DND-41 (cell line): Measurements from ENCODE around the gene POR.

Experiments
- ATAC-seq: fragments of 200-7000 bp; cut with Tn5 transposase; 3 replicates; pipeline ENCODE4 v1.9.1; 2021; ENCODE audit warnings: low read depth; ENCODE audit not compliant: insufficient read depth
- DNase-seq: peaks from one replicate; pipeline ENCODE4 v3.0.0-alpha.2; 2020
- H2AFZ ChIP-seq: 2 replicates; pipeline ENCODE4 v1.6.0; 2012; ENCODE audit warnings: low read depth, low read length
- H3K27ac ChIP-seq: 2 replicates; pipeline ENCODE4 v1.5.1; 2012; ENCODE audit warnings: low read length, inconsistent platforms
- H3K27me3 ChIP-seq: fragments of 200-600 bp; sonication (generic); 2 replicates; pipeline ENCODE4 v1.6.0; 2012; ENCODE audit warnings: low read length, mild to moderate bottlenecking, inconsistent platforms; ENCODE audit not compliant: insufficient read depth, poor library complexity
- H3K36me3 ChIP-seq: 2 replicates; pipeline ENCODE4 v1.5.1; 2012; ENCODE audit warnings: low read length, inconsistent platforms; ENCODE audit not compliant: insufficient read depth
- H3K4me1 ChIP-seq: 2 replicates; pipeline ENCODE4 v1.5.1; 2012; ENCODE audit warnings: mild to moderate bottlenecking, low read length; ENCODE audit not compliant: insufficient read depth
- H3K4me2 ChIP-seq: 2 replicates; pipeline ENCODE4 v1.6.0; 2012; ENCODE audit warnings: mild to moderate bottlenecking, moderate library complexity, low read length, inconsistent platforms; ENCODE audit not compliant: insufficient read depth
- H3K4me3 ChIP-seq, 2 experiments: fragments of 200-600 bp in 1 of 2; shearing (Covaris generic) in 1 of 2; 2 replicates each; pipeline ENCODE4 v1.5.1; 2012 to 2016; ENCODE audit warnings: inconsistent platforms in 2 of 2, low read length in 2 of 2, mild to moderate bottlenecking in 2 of 2, low read depth in 1 of 2, moderate library complexity in 1 of 2
- H3K79me2 ChIP-seq: 2 replicates; pipeline ENCODE4 v1.6.0; 2012; ENCODE audit warnings: low read length, inconsistent platforms; ENCODE audit not compliant: insufficient read depth
- H3K9ac ChIP-seq: 2 replicates; pipeline ENCODE4 v1.6.0; 2012; ENCODE audit warnings: low read depth, mild to moderate bottlenecking, inconsistent platforms, low read length, moderate library complexity
- H3K9me3 ChIP-seq: 2 replicates; pipeline ENCODE4 v1.5.1; 2012; ENCODE audit warnings: low read length, moderate library complexity, mild to moderate bottlenecking, inconsistent platforms; ENCODE audit not compliant: insufficient read depth, severe bottlenecking
- H4K20me1 ChIP-seq: 2 replicates; pipeline ENCODE4 v1.6.0; 2012; ENCODE audit warnings: low read length; ENCODE audit not compliant: insufficient read depth
- EZH2 ChIP-seq: IDR thresholded peaks from 3 replicates; pipeline ENCODE4 v1.6.1; 2012; ENCODE audit warnings: borderline replicate concordance, low read depth, mild to moderate bottlenecking, moderate library complexity, low read length, inconsistent platforms; ENCODE audit not compliant: severe bottlenecking
- TF ChIP-seq, protein P1 (sequence below): IDR thresholded peaks from 2 replicates; pipeline ENCODE4 v1.5.1; 2012; ENCODE audit warnings: borderline replicate concordance, low read length, moderate library complexity, mild to moderate bottlenecking; ENCODE audit not compliant: poor library complexity, severe bottlenecking; ENCODE audit errors: extremely low read depth

The POR gene

DNA sequence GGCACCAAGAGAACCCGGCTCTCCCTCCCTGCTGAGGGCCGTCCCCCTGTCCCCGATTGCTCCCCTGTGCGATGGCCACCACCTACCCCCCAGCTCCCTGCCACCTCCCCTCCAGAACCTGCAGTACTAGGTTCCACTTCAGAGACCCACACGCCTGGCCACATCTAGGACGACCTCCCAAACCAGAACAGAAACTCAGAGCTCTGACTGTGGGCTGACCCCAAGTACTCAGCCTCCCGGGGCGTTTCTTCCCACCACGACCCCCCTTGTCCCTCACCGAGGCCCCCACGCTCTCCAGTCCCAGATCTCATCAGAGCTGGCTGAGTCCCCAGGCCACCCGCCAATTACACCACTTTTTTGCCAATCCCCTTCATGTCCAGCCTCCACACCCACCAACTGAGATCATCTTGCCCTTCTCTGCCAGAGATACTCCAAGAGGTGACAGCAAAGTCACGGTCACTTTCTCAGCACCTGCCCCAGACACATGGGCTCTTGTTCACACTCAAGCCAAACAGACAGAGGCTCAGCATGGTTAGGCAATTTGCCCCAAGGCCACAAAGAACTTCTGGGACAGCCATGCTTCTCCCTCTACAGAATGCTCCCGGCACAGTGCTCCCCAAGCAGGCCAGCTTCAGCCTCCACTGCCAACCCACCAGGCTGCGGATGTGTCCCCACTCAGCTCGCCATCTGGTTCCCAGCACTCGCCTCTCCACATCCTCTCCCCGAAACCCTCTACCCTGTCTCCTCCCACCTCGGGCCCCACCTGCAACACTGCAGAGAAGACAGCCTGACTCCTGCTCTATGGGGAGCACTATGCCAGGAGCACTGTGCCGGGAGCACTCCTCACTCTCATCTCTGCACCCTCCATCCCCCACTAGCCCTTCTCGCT is 74.8 kb downstream of the POR start:
- Histone ChIP-seq H3K4me1 (peaks cover 14% of the 10 kb centered on the region), H3K4me3 (no peak overlapping the region), H2AFZ (no peak overlapping the region), H3K4me2 (no peak overlapping the region), H3K36me3 (peaks cover 25% of the 10 kb centered on the region), H3K9me3 (no peaks in the 10 kb centered on the region), H3K27me3 (no peaks in the 10 kb centered on the region), H3K9ac (no peak overlapping the region), H3K79me2 (no peaks in the 10 kb centered on the region), H3K27ac (no peak overlapping the region), H4K20me1 (no peaks in the 10 kb centered on the region; the same call in 1 of the 2 replicates)
- TF ChIP-seq EZH2 = no peak
- TF ChIP-seq, protein P1, sequence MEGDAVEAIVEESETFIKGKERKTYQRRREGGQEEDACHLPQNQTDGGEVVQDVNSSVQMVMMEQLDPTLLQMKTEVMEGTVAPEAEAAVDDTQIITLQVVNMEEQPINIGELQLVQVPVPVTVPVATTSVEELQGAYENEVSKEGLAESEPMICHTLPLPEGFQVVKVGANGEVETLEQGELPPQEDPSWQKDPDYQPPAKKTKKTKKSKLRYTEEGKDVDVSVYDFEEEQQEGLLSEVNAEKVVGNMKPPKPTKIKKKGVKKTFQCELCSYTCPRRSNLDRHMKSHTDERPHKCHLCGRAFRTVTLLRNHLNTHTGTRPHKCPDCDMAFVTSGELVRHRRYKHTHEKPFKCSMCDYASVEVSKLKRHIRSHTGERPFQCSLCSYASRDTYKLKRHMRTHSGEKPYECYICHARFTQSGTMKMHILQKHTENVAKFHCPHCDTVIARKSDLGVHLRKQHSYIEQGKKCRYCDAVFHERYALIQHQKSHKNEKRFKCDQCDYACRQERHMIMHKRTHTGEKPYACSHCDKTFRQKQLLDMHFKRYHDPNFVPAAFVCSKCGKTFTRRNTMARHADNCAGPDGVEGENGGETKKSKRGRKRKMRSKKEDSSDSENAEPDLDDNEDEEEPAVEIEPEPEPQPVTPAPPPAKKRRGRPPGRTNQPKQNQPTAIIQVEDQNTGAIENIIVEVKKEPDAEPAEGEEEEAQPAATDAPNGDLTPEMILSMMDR = no peak
- DNase-seq (no peak), ATAC-seq (no peak)

DNA sequence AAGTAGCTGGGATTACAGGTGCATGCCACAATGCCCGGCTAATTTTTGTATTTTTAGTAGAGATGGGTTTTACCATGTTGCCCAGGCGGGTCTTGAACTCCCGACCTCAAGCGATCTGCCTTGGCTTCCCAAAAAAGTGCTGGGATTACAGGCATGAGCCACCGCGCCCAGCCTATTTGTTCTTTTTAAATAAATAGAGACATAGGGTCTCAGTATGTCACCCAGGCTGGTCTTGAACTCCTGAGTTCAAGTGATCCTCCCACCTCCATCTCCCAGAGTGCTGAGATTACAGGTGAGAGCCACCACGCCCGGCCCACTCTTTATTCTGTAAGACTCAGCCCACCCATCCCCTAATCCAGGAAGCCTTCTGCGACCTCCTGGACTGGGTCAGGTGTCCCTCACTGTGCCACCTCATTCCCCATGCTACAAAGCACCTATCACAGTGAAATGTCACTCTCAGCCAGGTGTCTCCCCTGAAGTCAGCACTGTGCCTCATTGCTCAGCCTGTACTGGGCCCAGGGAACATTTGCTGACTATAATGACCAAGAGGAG is 76.7 kb downstream of the POR start:
- H3K4me1 ChIP-seq = peaks cover 17% of the 10 kb centered on the region
- peaks cover 25% of the 10 kb centered on the region for H3K36me3 ChIP-seq
- H3K9ac ChIP-seq = no peak overlapping the region
- no peak for ATAC-seq
- DNase-seq = no peak
- H2AFZ ChIP-seq = no peak overlapping the region
- no peaks in the 10 kb centered on the region; the same call in 1 of the 2 replicates for H4K20me1 ChIP-seq
- no peak overlapping the region for H3K4me2 ChIP-seq
- no peak for TF ChIP-seq EZH2
- TF ChIP-seq, protein P1 = no peak
- no peaks in the 10 kb centered on the region for H3K9me3 ChIP-seq
- H3K27me3 ChIP-seq = no peaks in the 10 kb centered on the region
- H3K4me3 ChIP-seq = no peak overlapping the region
- no peaks in the 10 kb centered on the region for H3K79me2 ChIP-seq
- no peak overlapping the region for H3K27ac ChIP-seq

DNA sequence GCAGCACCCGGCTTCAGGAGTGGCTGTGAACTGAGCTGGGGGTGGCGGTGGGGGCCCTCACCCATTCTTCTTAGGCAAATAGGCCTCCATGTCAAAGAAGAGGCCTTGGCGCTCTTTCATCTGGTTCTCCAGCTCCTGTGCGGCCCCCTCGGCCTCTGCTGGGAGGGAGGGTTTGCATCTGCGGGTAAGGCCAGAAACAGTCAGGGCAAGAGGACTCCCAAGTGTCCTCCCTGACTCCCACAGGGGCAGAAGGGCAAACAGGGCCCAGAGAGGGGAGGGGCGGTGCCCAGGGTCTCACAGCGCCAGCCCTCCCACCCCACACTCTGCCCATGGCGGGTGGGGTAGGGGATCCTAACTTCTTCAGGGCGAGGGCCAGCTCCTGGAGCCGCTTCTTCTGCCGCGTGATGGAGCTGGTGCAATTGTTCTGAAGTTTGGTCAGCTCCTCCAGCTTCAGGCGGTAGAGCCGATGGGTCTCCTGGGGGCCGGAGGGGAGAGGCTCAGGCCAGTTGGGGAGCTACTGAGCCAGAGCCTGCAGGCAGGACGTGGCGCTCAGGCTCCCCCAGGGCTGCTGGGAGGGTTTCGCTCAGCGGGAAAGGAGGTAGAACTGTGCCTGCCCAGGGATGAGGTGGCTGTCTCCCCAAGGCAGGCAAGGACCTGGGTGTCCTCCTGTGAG is 77.3 kb downstream of the POR start:
- peaks cover 17% of the 10 kb centered on the region for H3K4me1 ChIP-seq

More for the DNA sequence above, 77.3 kb downstream of the POR start:
- no peak overlapping the region for H3K4me3 ChIP-seq
- ATAC-seq = no peak
- no peak overlapping the region for H3K4me2 ChIP-seq
- H3K9ac ChIP-seq = no peak overlapping the region
- no peaks in the 10 kb centered on the region for H3K9me3 ChIP-seq
- no peak for DNase-seq
- no peaks in the 10 kb centered on the region for H3K27me3 ChIP-seq
- no peak overlapping the region for H3K27ac ChIP-seq
- peaks cover 19% of the 10 kb centered on the region for H3K36me3 ChIP-seq
- H2AFZ ChIP-seq = no peak overlapping the region
- H4K20me1 ChIP-seq = no peaks in the 10 kb centered on the region; the same call in 1 of the 2 replicates
- no peaks in the 10 kb centered on the region for H3K79me2 ChIP-seq
- no peak for TF ChIP-seq EZH2
- TF ChIP-seq, protein P1 = no peak
